ENCODE results near the gene PFDN2. TPM values are rescaled to one million over a fixed set of nuclear protein-coding genes. Genes with fewer than 3 reads are reported as not detected.

Gene PFDN2
- total RNA-seq, 1 experiment from 2014 or later = 46.8 TPM

DNA sequence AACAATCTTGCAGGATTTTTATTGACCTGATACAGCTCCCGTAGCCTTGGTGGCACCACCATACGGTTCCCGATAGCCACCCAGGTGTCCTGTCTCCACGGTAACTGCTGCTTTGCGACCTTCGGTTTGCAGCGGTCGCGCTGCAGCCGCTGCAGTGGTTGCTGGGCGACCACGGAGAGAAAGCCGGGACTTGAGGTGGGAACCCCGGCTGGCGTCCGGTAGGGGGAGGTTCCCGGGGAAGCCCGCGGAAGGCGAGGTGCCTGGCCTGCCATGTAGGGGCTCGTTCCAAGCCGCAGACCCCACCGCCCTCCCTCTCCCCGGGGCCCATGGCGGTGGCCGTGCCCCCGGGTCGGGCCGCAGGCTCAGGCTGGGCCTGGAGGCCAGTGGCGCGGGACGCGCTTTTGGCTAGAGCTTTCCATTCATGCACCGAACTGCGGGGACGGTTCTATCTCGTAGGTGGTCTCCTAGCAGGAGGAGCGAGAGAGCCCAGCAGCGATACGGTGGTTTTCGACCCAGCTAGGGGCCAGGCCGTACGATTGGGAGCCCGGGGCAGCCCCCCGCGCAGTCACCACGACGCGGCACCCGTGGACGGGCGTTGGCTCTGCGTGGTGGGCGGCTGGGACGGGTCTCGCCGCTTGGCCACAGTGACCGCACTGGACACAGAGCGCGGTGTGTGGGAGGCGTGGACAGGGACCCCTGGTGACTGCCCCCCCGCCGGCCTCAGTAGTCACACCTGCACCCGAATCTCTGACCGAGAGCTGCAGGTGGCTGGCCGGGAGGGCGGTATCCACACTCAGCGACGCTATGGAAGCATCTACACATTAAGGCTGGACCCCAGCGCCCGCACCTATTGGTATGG, 19.4 kb downstream of the PFDN2 start, which contains the start of gene KLHDC9:
Gene KLHDC9, plus strand, starts transcription at position 152 of the 859 bp plus-strand sequence. Its CDS starts 175 bp downstream, at position 327.
- Histone ChIP-seq H3K4me3 (ENCODE audit: insufficient read depth, low read depth, low read length) (peak within 1 kb of the TSS; percentile 93), H3K27me3 (ENCODE audit: control insufficient read depth, insufficient read depth, low read length) (peaks cover 1% of the 10 kb centered on the region; the same call in 1 of the 2 replicates), H3K36me3 (replicated peaks; ENCODE audit: control insufficient read depth, insufficient read depth, low read length) (peaks cover 10% of the 10 kb centered on the region)
- peak; percentile 97 for DNase-seq

GRCh38 chr1:161096530-161096929, 21.3 kb downstream of the PFDN2 start:
- peak; percentile 11 for DNase-seq
- peaks cover 4% of the 10 kb centered on the region for H3K36me3 ChIP-seq (replicated peaks; ENCODE audit: control insufficient read depth, insufficient read depth, low read length)
- peaks cover 1% of the 10 kb centered on the region; the same call in 1 of the 2 replicates for H3K27me3 ChIP-seq (ENCODE audit: control insufficient read depth, insufficient read depth, low read length)
- H3K4me3 ChIP-seq (ENCODE audit: insufficient read depth, low read depth, low read length) = no peak overlapping the region

DNA sequence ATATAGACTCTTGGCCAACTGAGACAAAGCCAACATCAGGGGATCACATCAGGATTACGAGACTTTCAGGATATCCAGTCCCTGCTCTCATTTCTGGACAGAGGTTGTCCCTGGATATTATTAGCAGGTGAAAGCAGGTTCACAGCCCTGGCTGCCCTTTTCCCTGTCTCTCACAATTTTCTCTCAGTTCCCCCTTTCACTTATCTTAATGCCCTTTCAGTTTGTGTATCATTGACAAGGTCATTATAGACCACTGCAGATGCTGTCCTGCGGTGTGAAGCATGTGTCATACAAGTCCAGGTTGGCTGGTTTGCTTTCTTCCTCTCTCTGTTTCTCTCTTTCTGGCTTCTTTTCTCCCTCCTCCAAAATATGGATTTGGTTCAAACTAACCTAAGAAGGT, 21.8 kb downstream of the PFDN2 start:
- peaks cover 2% of the 10 kb centered on the region; the same call in 1 of the 2 replicates for H3K36me3 ChIP-seq (replicated peaks; ENCODE audit: control insufficient read depth, insufficient read depth, low read length)
- peaks cover 1% of the 10 kb centered on the region; the same call in 1 of the 2 replicates for H3K27me3 ChIP-seq (ENCODE audit: control insufficient read depth, insufficient read depth, low read length)
- DNase-seq = no peak
- H3K4me3 ChIP-seq (ENCODE audit: insufficient read depth, low read depth, low read length) = no peak overlapping the region

GRCh38 chr1:161095230-161095629, 22.6 kb downstream of the PFDN2 start:
- DNase-seq = no peak
- Histone ChIP-seq H3K27me3 (ENCODE audit: control insufficient read depth, insufficient read depth, low read length) (peaks cover 1% of the 10 kb centered on the region; the same call in 1 of the 2 replicates), H3K4me3 (ENCODE audit: insufficient read depth, low read depth, low read length) (no peak overlapping the region), H3K36me3 (replicated peaks; ENCODE audit: control insufficient read depth, insufficient read depth, low read length) (peaks cover 2% of the 10 kb centered on the region; the same call in 1 of the 2 replicates)

DNA sequence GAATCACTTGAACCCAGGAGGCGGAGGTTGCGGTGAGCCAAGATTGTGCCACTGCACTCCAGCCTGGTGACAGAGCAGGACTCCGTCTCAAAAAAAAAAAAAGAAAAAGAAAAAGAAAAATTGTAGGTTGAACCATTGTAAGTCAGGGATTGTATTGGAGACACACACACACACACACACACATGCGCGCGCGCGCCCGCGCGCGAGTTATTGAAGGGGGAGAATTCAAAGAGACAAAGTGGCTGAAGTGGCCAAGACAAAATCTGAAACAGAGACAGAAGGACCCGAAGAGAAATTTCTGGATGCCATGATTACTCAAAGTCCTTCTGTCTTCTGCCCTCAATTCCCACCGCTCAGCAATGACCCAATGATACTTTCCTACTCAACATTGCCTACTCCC, 23.4 kb downstream of the PFDN2 start:
- Histone ChIP-seq H3K27me3 (ENCODE audit: control insufficient read depth, insufficient read depth, low read length) (peaks cover 1% of the 10 kb centered on the region; the same call in 1 of the 2 replicates), H3K36me3 (replicated peaks; ENCODE audit: control insufficient read depth, insufficient read depth, low read length) (no peaks in the 10 kb centered on the region), H3K4me3 (ENCODE audit: insufficient read depth, low read depth, low read length) (no peak overlapping the region)
- DNase-seq = no peak

DNA sequence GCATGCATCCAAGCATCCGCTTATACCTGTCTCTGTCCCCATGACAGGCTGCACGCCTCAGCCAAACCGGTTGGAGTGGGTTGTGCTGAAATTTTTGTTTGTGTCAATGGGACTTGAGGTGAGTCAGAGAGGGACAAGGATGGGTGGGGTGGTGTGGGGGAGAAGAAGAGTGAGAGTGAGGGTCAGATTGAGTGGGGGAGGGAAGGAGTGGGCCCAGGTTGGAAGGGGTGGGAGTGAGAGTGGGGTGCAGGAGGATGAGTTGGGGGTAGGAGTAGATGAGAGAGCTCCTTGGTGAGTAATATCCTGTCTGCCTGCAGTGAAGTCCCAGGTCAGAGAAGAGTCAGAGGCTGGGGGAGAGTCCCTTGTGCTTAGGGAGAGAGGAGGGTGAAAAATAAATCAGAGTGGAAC, 25.2 kb downstream of the PFDN2 start:
- H3K36me3 ChIP-seq (replicated peaks; ENCODE audit: control insufficient read depth, insufficient read depth, low read length) = no peaks in the 10 kb centered on the region
- peak; percentile 11 for DNase-seq
- H3K27me3 ChIP-seq (ENCODE audit: control insufficient read depth, insufficient read depth, low read length) = peaks cover 1% of the 10 kb centered on the region; the same call in 1 of the 2 replicates
- H3K4me3 ChIP-seq (ENCODE audit: insufficient read depth, low read depth, low read length) = no peak overlapping the region

DNA sequence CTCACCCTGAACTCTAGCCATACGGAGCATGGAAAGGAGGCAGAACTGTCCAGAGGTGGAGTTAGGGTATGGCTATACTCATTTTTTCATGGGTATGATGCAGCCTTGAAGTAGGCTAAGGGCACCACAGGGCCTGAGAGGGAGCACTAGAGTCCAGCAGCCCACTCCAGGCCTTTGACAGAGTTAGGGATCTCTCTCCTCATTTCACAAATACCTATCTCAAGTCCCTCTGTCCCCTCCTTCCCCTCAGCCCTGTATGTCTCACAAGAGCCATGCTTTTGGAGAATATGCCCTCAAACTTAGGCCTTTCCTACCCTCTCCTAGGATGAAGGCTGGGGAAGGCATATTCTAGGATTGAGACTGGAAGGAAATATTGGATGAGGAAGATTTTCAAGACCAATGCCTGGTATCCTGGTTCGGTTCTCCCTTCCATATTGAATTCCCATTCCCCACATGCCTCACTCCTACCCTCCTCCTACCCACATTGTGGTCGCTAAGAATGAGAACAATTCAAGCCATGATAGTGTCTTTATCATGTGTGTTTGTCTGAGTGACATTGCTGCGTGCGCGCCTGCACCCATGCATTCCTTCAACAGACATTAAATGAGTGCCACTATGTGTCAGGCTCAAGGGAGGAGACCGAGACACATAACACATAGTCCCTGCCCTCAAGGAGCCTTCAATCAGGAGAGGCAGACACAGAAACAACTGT, 25.9 kb downstream of the PFDN2 start:
- peak; percentile 14 for DNase-seq
- no peaks in the 10 kb centered on the region for H3K36me3 ChIP-seq (replicated peaks; ENCODE audit: control insufficient read depth, insufficient read depth, low read length)
- peaks cover 1% of the 10 kb centered on the region; the same call in 1 of the 2 replicates for H3K27me3 ChIP-seq (ENCODE audit: control insufficient read depth, insufficient read depth, low read length)
- no peak overlapping the region for H3K4me3 ChIP-seq (ENCODE audit: insufficient read depth, low read depth, low read length)

GRCh38 chr1:161091093-161091492, 26.7 kb downstream of the PFDN2 start:
- DNase-seq = peak; percentile 18
- Histone ChIP-seq H3K27me3 (ENCODE audit: control insufficient read depth, insufficient read depth, low read length) (no peaks in the 10 kb centered on the region; the same call in 1 of the 2 replicates), H3K4me3 (ENCODE audit: insufficient read depth, low read depth, low read length) (no peak overlapping the region), H3K36me3 (replicated peaks; ENCODE audit: control insufficient read depth, insufficient read depth, low read length) (no peaks in the 10 kb centered on the region)

GRCh38 chr1:161090617-161091016, 27.2 kb downstream of the PFDN2 start:
- H3K36me3 ChIP-seq (replicated peaks; ENCODE audit: control insufficient read depth, insufficient read depth, low read length) = no peaks in the 10 kb centered on the region

GRCh38 chr1:161089938-161090337, 27.9 kb downstream of the PFDN2 start:
- H3K4me3 ChIP-seq (ENCODE audit: insufficient read depth, low read depth, low read length) = no peak overlapping the region
- DNase-seq = no peak
- no peaks in the 10 kb centered on the region; the same call in 1 of the 2 replicates for H3K27me3 ChIP-seq (ENCODE audit: control insufficient read depth, insufficient read depth, low read length)
- no peaks in the 10 kb centered on the region for H3K36me3 ChIP-seq (replicated peaks; ENCODE audit: control insufficient read depth, insufficient read depth, low read length)

More at GRCh38 chr1:161090617-161091016, 27.2 kb downstream of the PFDN2 start:
- no peaks in the 10 kb centered on the region; the same call in 1 of the 2 replicates for H3K27me3 ChIP-seq (ENCODE audit: control insufficient read depth, insufficient read depth, low read length)
- DNase-seq = peak; percentile 6
- no peak overlapping the region for H3K4me3 ChIP-seq (ENCODE audit: insufficient read depth, low read depth, low read length)

DNA sequence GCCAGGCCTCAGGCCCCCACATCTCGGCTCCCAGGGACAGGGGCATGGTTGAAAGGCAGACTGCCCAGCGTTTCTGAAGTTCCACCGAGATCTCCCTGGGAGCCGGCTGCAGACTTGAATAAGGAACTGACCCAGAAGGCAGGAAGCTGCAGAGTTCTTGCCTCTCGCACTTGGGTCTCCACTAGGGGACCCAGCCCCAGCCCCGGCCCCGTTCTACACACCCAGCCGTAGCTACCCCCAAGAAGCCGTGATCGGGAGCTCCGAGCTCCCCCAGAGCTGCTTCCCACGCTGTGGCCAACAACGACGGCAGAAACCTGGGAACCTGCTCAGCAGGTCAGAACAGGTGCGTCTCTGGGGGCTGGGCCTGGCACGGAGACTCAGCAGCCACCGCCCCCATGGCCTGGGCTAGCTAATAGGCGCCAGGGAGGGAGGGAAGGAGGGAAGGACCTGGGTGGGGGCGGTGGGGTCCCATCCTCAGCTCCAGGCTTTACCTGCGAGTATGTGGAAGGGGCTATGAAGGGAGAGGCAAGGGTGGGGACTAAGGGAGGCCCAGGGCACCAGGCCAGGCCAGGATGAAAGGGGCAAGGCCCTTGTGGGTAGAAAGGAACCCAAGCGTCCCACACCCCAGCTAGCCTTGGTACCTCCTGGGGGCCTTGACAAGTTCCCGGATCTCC, 28.4 kb downstream of the PFDN2 start, which contains the start of gene NECTIN4:
Gene NECTIN4, minus strand, starts transcription at position 308 of the 674 bp plus-strand sequence. Its CDS starts 262 bp downstream, at position 46.
- Histone ChIP-seq H3K4me3 (ENCODE audit: insufficient read depth, low read depth, low read length) (no peak within 1 kb of the TSS), H3K27me3 (ENCODE audit: control insufficient read depth, insufficient read depth, low read length) (no peaks in the 10 kb centered on the region), H3K36me3 (replicated peaks; ENCODE audit: control insufficient read depth, insufficient read depth, low read length) (no peaks in the 10 kb centered on the region)
- peak; percentile 80 for DNase-seq

DNA sequence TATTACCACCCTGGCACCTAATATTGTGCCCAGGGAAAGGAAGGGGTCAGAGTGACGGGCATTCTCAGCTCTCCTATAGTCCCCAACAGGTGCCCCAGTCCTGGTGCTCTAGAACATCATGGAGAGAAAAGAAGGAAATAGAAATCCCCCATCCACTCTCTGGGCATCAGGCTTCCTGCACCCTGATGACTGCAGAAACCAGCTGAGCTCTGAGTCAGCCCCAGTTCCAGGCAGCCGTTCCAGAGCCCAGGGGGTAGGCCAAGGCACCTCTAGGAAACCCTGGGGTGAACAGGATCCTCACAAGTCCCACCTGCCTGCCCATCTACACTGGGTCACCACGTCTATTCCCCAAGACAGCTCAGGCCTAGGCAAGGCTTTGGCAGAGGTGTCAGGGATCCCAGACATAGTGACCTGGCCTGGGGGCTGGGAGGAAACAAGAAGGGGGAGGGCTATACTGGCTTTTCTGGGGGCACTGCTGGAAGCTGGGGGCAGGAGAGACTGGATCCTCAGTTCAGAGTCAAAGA, 29.2 kb downstream of the PFDN2 start:
- no peak overlapping the region for H3K4me3 ChIP-seq (ENCODE audit: insufficient read depth, low read depth, low read length)
- no peaks in the 10 kb centered on the region for H3K36me3 ChIP-seq (replicated peaks; ENCODE audit: control insufficient read depth, insufficient read depth, low read length)
- no peaks in the 10 kb centered on the region for H3K27me3 ChIP-seq (ENCODE audit: control insufficient read depth, insufficient read depth, low read length)
- DNase-seq = peak; percentile 21

- peak; percentile 28 for DNase-seq
- no peaks in the 10 kb centered on the region for H3K36me3 ChIP-seq (replicated peaks; ENCODE audit: control insufficient read depth, insufficient read depth, low read length)
- no peaks in the 10 kb centered on the region for H3K27me3 ChIP-seq (ENCODE audit: control insufficient read depth, insufficient read depth, low read length)
- H3K4me3 ChIP-seq (ENCODE audit: insufficient read depth, low read depth, low read length) = no peak overlapping the region
Observed at GRCh38 chr1:161086457-161086856, 31.4 kb downstream of the PFDN2 start.

GRCh38 chr1:161085165-161085564, 32.7 kb downstream of the PFDN2 start:
- peak; percentile 35 for DNase-seq
- Histone ChIP-seq H3K4me3 (ENCODE audit: insufficient read depth, low read depth, low read length) (no peak overlapping the region), H3K27me3 (ENCODE audit: control insufficient read depth, insufficient read depth, low read length) (no peaks in the 10 kb centered on the region), H3K36me3 (replicated peaks; ENCODE audit: control insufficient read depth, insufficient read depth, low read length) (no peaks in the 10 kb centered on the region)

Data from H7 (cell line).